HG03460 (cell line): Measurements from ENCODE around the gene GOLT1B.

Source experiments
- ATAC-seq: cut with Tn5 transposase; IDR thresholded peaks from one replicate; pipeline ENCODE4 v1.9.1; 2021; ENCODE audit not compliant: unreplicated experiment

The GOLT1B gene

GRCh38 chr12:21521541-21521940, 20.0 kb downstream of the GOLT1B start:
- ATAC-seq = no peak

GRCh38 chr12:21523148-21523547, 21.6 kb downstream of the GOLT1B start:
- ATAC-seq = no peak

- no peak for ATAC-seq
Measured at GRCh38 chr12:21526053-21526452, 24.5 kb downstream of the GOLT1B start, which contains the start of gene SPX. Gene SPX, plus strand, starts transcription at chr12:21526296. Its CDS starts 177 bp downstream, at chr12:21526473.

- ATAC-seq = no peak
Measured at GRCh38 chr12:21526721-21527345, 25.2 kb downstream of the GOLT1B start.

GRCh38 chr12:21527451-21528180, 26.0 kb downstream of the GOLT1B start:
- peak; percentile 95 for ATAC-seq

- no peak for ATAC-seq
Measured at GRCh38 chr12:21528953-21529352, 27.4 kb downstream of the GOLT1B start.

GRCh38 chr12:21529456-21529855, 27.9 kb downstream of the GOLT1B start:
- no peak for ATAC-seq

GRCh38 chr12:21538061-21538653, 36.6 kb downstream of the GOLT1B start:
- no peak for ATAC-seq

GRCh38 chr12:21539797-21540196, 38.2 kb downstream of the GOLT1B start:
- ATAC-seq = peak; percentile 55

GRCh38 chr12:21541773-21542172, 40.2 kb downstream of the GOLT1B start:
- no peak for ATAC-seq

- ATAC-seq = no peak
Measured at GRCh38 chr12:21542403-21542802, 40.8 kb downstream of the GOLT1B start.

- no peak for ATAC-seq
Measured at GRCh38 chr12:21543151-21543550, 41.6 kb downstream of the GOLT1B start.

GRCh38 chr12:21545557-21545956, 44.0 kb downstream of the GOLT1B start:
- ATAC-seq = no peak

GRCh38 chr12:21546716-21547115, 45.1 kb downstream of the GOLT1B start:
- no peak for ATAC-seq

- no peak for ATAC-seq
Measured at GRCh38 chr12:21547437-21547836, 45.8 kb downstream of the GOLT1B start.

GRCh38 chr12:21551841-21552465, 50.4 kb downstream of the GOLT1B start:
- ATAC-seq = no peak

- no peak for ATAC-seq
Measured at GRCh38 chr12:21552635-21553328, 51.2 kb downstream of the GOLT1B start.

- no peak for ATAC-seq
Measured at GRCh38 chr12:21553329-21553675, 51.7 kb downstream of the GOLT1B start.

- no peak for ATAC-seq
Measured at GRCh38 chr12:21558100-21558679, 56.6 kb downstream of the GOLT1B start.

GRCh38 chr12:21559855-21560569, 58.4 kb downstream of the GOLT1B start:
- ATAC-seq = no peak
